ENCODE data around the gene GRK5.

Gene GRK5

GRCh38 chr10:119438717-119439116, 231.3 kb downstream of the GRK5 start:
- Histone ChIP-seq H3K27me3 (ENCODE audit: control insufficient read depth, insufficient read depth, low read length) (no peaks in the 10 kb centered on the region), H3K36me3 (ENCODE audit: control insufficient read depth, insufficient read depth, low read length) (no peaks in the 10 kb centered on the region), H3K4me3 (ENCODE audit: low read depth, low read length) (no peak overlapping the region), H3K4me1 (ENCODE audit: control insufficient read depth, insufficient read depth, low read length) (no peaks in the 10 kb centered on the region), H3K9ac (ENCODE audit: low read depth, low read length) (no peak overlapping the region), H3K9me3 (ENCODE audit: control insufficient read depth, insufficient read depth, low read length) (no peaks in the 10 kb centered on the region)

GRCh38 chr10:119439922-119440321, 232.6 kb downstream of the GRK5 start:
- Histone ChIP-seq H3K27me3 (ENCODE audit: control insufficient read depth, insufficient read depth, low read length) (no peaks in the 10 kb centered on the region), H3K9ac (ENCODE audit: low read depth, low read length) (no peak overlapping the region), H3K9me3 (ENCODE audit: control insufficient read depth, insufficient read depth, low read length) (no peaks in the 10 kb centered on the region), H3K36me3 (ENCODE audit: control insufficient read depth, insufficient read depth, low read length) (no peaks in the 10 kb centered on the region), H3K4me1 (ENCODE audit: control insufficient read depth, insufficient read depth, low read length) (no peaks in the 10 kb centered on the region), H3K4me3 (ENCODE audit: low read depth, low read length) (no peak overlapping the region)

- H3K9me3 ChIP-seq (ENCODE audit: control insufficient read depth, insufficient read depth, low read length), result no peaks in the 10 kb centered on the region
- H3K4me3 ChIP-seq (ENCODE audit: low read depth, low read length), result no peak overlapping the region
- H3K4me1 ChIP-seq (ENCODE audit: control insufficient read depth, insufficient read depth, low read length), result no peaks in the 10 kb centered on the region
- H3K9ac ChIP-seq (ENCODE audit: low read depth, low read length), result no peak overlapping the region
- no peaks in the 10 kb centered on the region for H3K27me3 ChIP-seq (ENCODE audit: control insufficient read depth, insufficient read depth, low read length)
- no peaks in the 10 kb centered on the region for H3K36me3 ChIP-seq (ENCODE audit: control insufficient read depth, insufficient read depth, low read length)
Measured at GRCh38 chr10:119441151-119441821, 233.9 kb downstream of the GRK5 start.

GRCh38 chr10:119441921-119442757, 234.8 kb downstream of the GRK5 start:
- H3K4me3 ChIP-seq (ENCODE audit: low read depth, low read length), result no peak overlapping the region
- no peaks in the 10 kb centered on the region for H3K36me3 ChIP-seq (ENCODE audit: control insufficient read depth, insufficient read depth, low read length)
- no peaks in the 10 kb centered on the region for H3K4me1 ChIP-seq (ENCODE audit: control insufficient read depth, insufficient read depth, low read length)

GRCh38 chr10:119442758-119443060, 235.3 kb downstream of the GRK5 start:
- H3K9ac ChIP-seq (ENCODE audit: low read depth, low read length), result no peak overlapping the region
- no peak overlapping the region for H3K4me3 ChIP-seq (ENCODE audit: low read depth, low read length)

More at GRCh38 chr10:119441921-119442757, 234.8 kb downstream of the GRK5 start:
- no peaks in the 10 kb centered on the region for H3K9me3 ChIP-seq (ENCODE audit: control insufficient read depth, insufficient read depth, low read length)
- no peaks in the 10 kb centered on the region for H3K27me3 ChIP-seq (ENCODE audit: control insufficient read depth, insufficient read depth, low read length)
- H3K9ac ChIP-seq (ENCODE audit: low read depth, low read length), result no peak overlapping the region

GRCh38 chr10:119443441-119443840, 236.1 kb downstream of the GRK5 start:
- Histone ChIP-seq H3K4me3 (ENCODE audit: low read depth, low read length) (no peak overlapping the region), H3K4me1 (ENCODE audit: control insufficient read depth, insufficient read depth, low read length) (no peaks in the 10 kb centered on the region), H3K36me3 (ENCODE audit: control insufficient read depth, insufficient read depth, low read length) (no peaks in the 10 kb centered on the region), H3K27me3 (ENCODE audit: control insufficient read depth, insufficient read depth, low read length) (no peaks in the 10 kb centered on the region), H3K9me3 (ENCODE audit: control insufficient read depth, insufficient read depth, low read length) (no peaks in the 10 kb centered on the region), H3K9ac (ENCODE audit: low read depth, low read length) (no peak overlapping the region)

More at GRCh38 chr10:119442758-119443060, 235.3 kb downstream of the GRK5 start:
- Histone ChIP-seq H3K9me3 (ENCODE audit: control insufficient read depth, insufficient read depth, low read length) (no peaks in the 10 kb centered on the region), H3K4me1 (ENCODE audit: control insufficient read depth, insufficient read depth, low read length) (no peaks in the 10 kb centered on the region), H3K27me3 (ENCODE audit: control insufficient read depth, insufficient read depth, low read length) (no peaks in the 10 kb centered on the region), H3K36me3 (ENCODE audit: control insufficient read depth, insufficient read depth, low read length) (no peaks in the 10 kb centered on the region)

- Histone ChIP-seq H3K9me3 (ENCODE audit: control insufficient read depth, insufficient read depth, low read length) (no peaks in the 10 kb centered on the region), H3K36me3 (ENCODE audit: control insufficient read depth, insufficient read depth, low read length) (no peaks in the 10 kb centered on the region), H3K4me3 (ENCODE audit: low read depth, low read length) (no peak overlapping the region), H3K9ac (ENCODE audit: low read depth, low read length) (no peak overlapping the region), H3K27me3 (ENCODE audit: control insufficient read depth, insufficient read depth, low read length) (no peaks in the 10 kb centered on the region), H3K4me1 (ENCODE audit: control insufficient read depth, insufficient read depth, low read length) (no peaks in the 10 kb centered on the region)
Measured at GRCh38 chr10:119443970-119444660, 236.7 kb downstream of the GRK5 start.

GRCh38 chr10:119444866-119445265, 237.5 kb downstream of the GRK5 start:
- Histone ChIP-seq H3K9ac (ENCODE audit: low read depth, low read length) (no peak overlapping the region), H3K9me3 (ENCODE audit: control insufficient read depth, insufficient read depth, low read length) (no peaks in the 10 kb centered on the region), H3K27me3 (ENCODE audit: control insufficient read depth, insufficient read depth, low read length) (no peaks in the 10 kb centered on the region), H3K4me1 (ENCODE audit: control insufficient read depth, insufficient read depth, low read length) (no peaks in the 10 kb centered on the region), H3K36me3 (ENCODE audit: control insufficient read depth, insufficient read depth, low read length) (no peaks in the 10 kb centered on the region), H3K4me3 (ENCODE audit: low read depth, low read length) (no peak overlapping the region)

GRCh38 chr10:119445311-119445934, 238.1 kb downstream of the GRK5 start:
- Histone ChIP-seq H3K4me3 (ENCODE audit: low read depth, low read length) (no peak overlapping the region), H3K9me3 (ENCODE audit: control insufficient read depth, insufficient read depth, low read length) (no peaks in the 10 kb centered on the region), H3K36me3 (ENCODE audit: control insufficient read depth, insufficient read depth, low read length) (no peaks in the 10 kb centered on the region), H3K27me3 (ENCODE audit: control insufficient read depth, insufficient read depth, low read length) (no peaks in the 10 kb centered on the region), H3K9ac (ENCODE audit: low read depth, low read length) (no peak overlapping the region), H3K4me1 (ENCODE audit: control insufficient read depth, insufficient read depth, low read length) (no peaks in the 10 kb centered on the region)

GRCh38 chr10:119445935-119446317, 238.6 kb downstream of the GRK5 start:
- Histone ChIP-seq H3K9ac (ENCODE audit: low read depth, low read length) (no peak overlapping the region), H3K4me3 (ENCODE audit: low read depth, low read length) (no peak overlapping the region), H3K4me1 (ENCODE audit: control insufficient read depth, insufficient read depth, low read length) (no peaks in the 10 kb centered on the region), H3K36me3 (ENCODE audit: control insufficient read depth, insufficient read depth, low read length) (no peaks in the 10 kb centered on the region), H3K9me3 (ENCODE audit: control insufficient read depth, insufficient read depth, low read length) (no peaks in the 10 kb centered on the region), H3K27me3 (ENCODE audit: control insufficient read depth, insufficient read depth, low read length) (no peaks in the 10 kb centered on the region)

GRCh38 chr10:119446441-119447277, 239.3 kb downstream of the GRK5 start:
- H3K9me3 ChIP-seq (ENCODE audit: control insufficient read depth, insufficient read depth, low read length), result no peaks in the 10 kb centered on the region
- H3K9ac ChIP-seq (ENCODE audit: low read depth, low read length), result no peak overlapping the region
- no peaks in the 10 kb centered on the region for H3K36me3 ChIP-seq (ENCODE audit: control insufficient read depth, insufficient read depth, low read length)
- no peaks in the 10 kb centered on the region for H3K27me3 ChIP-seq (ENCODE audit: control insufficient read depth, insufficient read depth, low read length)
- H3K4me3 ChIP-seq (ENCODE audit: low read depth, low read length), result no peak overlapping the region
- no peaks in the 10 kb centered on the region for H3K4me1 ChIP-seq (ENCODE audit: control insufficient read depth, insufficient read depth, low read length)
